WI38 (cell line): ENCODE data around the gene RIOK2.
"Not testable (repeated sequence)": the region's sequence is repeated elsewhere in the genome, so short reads cannot be mapped to it uniquely, and the experiment has no call there.

Experiments
- H3K4me3 ChIP-seq: 2 replicates; pipeline ENCODE4 v1.5.1; 2011; ENCODE audit warnings: low read depth, mild to moderate bottlenecking, control low read depth, low read length
- TF ChIP-seq, protein P1 (sequence below): IDR thresholded peaks from 2 replicates; pipeline ENCODE4 v1.5.1; 2012; ENCODE audit warnings: low read depth, mild to moderate bottlenecking, control low read depth, low read length

Gene RIOK2

DNA sequence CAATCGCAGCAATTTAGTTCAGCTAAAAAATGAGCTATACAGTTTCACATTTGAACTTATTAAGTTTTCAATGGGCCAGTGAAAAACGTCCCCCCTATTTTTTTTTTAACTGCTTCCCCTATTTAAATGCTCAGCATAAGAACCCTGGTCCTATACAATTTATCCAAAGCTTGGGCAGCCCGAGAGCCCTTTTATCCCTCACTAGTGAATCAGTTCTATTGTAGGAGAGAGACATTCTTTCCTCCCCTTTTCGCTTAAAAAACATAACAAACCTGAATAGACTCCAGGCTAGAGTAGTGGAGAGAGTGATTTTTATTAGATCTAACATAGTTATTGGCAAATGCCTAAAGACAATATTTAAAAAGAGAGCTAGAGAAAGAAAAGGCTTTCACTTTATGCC lies 42.0 kb downstream of the RIOK2 start:
- TF ChIP-seq, protein P1, sequence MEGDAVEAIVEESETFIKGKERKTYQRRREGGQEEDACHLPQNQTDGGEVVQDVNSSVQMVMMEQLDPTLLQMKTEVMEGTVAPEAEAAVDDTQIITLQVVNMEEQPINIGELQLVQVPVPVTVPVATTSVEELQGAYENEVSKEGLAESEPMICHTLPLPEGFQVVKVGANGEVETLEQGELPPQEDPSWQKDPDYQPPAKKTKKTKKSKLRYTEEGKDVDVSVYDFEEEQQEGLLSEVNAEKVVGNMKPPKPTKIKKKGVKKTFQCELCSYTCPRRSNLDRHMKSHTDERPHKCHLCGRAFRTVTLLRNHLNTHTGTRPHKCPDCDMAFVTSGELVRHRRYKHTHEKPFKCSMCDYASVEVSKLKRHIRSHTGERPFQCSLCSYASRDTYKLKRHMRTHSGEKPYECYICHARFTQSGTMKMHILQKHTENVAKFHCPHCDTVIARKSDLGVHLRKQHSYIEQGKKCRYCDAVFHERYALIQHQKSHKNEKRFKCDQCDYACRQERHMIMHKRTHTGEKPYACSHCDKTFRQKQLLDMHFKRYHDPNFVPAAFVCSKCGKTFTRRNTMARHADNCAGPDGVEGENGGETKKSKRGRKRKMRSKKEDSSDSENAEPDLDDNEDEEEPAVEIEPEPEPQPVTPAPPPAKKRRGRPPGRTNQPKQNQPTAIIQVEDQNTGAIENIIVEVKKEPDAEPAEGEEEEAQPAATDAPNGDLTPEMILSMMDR: no peak
- H3K4me3 ChIP-seq: no peak overlapping the region

DNA sequence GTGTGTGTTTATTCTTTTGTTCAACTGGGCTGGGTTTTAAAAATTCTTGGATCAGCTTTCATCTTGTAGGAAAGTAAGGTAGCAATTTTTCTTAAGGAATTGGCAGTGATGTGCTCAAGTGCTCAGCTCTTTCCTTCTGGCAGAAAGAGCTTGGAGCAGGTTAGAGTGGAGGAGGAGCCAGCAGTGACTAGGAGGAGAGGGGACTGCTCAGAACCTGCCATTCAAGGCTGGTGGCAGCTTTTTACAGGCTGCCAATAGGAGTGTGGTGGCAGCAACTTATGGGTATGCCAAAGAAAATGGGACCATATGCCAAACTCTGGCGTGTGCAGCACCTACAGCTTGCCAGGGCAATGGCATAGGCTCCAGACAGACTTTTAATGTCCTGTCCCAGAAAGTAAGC lies 42.8 kb downstream of the RIOK2 start:
- not testable (repeated sequence) for H3K4me3 ChIP-seq

DNA sequence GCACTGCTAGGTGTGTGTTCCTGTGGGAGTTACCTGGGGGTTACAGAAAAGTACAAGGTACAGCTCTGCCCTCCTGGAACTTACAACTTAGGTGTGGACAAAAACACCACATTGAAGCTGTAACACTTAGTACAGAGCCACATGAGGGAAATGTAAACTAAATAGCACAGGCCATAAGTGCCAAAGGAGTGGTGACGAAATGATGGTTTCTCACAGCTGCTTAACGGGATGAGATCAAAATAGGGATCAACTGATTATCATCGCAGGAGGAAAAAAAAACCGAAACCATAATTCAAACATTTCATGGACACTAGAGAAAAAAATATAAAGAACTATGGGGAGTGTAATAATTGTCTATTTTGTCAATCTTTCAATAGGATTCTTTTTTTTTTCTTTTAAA lies 46.6 kb downstream of the RIOK2 start:
- H3K4me3 ChIP-seq: no peak overlapping the region
- TF ChIP-seq, protein P1: no peak

DNA sequence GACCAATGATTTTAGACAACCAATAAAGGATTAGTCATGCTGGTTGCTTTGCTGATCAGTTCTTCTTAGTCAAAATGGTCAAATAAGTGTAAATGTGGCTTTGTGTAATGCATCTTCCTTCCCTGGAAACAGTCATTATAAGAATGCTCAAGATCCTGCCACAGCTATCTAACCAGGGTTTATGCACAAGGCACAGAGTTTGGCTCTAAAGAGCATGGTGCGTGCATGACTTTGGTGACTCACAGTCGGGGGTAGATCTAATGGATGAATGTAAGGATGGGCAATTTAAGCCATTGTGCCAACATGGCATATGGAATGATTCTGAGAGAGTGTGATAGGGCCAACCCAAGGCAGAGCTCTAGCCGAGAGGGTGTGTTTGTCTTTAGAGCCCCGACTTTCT lies 47.2 kb downstream of the RIOK2 start:
- TF ChIP-seq, protein P1: no peak

DNA sequence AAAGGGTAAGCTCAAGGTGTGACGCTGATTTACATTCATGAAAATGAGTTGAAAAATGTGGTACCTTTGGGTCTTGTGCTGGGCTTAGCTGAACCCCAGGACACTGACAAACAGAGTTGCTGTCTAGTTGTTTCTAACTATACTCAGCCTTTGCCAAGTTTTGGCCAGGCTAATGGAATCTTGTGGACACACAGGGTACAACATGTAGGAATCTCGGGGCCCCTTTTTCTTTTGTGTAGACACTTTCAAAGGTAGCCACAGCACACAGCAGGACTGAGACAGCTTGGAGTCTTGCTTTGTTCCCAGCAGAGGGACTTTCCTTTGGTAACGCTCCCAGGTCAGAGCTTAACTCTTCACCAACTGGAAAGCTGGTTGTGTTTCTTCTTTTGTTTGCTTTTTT lies 48.4 kb downstream of the RIOK2 start:
- TF ChIP-seq, protein P1: no peak
- H3K4me3 ChIP-seq: no peak overlapping the region

More for the DNA sequence above, 47.2 kb downstream of the RIOK2 start:
- no peak overlapping the region for H3K4me3 ChIP-seq

DNA sequence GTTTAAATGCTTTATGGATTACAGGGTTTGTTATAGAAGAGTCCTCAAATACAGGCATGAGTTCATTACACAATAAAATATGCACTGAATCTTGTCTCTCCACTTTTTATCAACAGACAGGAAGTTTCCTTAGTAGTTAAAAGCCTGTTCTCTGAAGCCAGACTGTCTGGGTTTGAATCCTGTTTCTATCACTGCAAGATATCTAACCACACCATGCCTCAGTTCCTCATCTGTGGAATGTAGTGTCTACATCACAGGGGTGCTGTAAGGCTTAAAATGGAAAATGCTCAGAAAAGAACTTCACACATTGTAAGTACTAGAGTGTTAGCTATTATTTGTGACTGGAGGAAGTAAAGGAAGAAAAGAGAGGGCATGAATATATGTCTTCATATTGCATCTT lies 49.9 kb downstream of the RIOK2 start:
- H3K4me3 ChIP-seq: no peak overlapping the region
- TF ChIP-seq, protein P1: no peak

DNA sequence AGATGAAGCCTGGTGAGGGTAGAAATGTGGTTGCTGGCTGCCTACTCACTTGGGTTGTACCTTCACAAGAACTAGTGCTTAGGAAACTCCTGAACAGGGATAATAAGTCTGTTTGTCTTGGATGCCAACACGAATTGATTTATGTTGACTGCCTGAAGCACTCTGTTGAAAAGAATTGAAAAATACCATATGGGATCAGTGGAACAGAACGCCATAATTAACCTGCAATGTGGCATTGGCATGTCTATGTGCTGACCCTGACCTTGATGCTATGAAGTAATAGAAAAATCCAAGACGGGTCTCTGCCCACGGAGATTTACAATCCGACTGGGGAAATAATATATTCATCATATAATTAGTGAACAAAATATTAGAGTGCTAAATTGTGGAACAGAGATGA lies 51.1 kb downstream of the RIOK2 start:
- H3K4me3 ChIP-seq: no peak overlapping the region
- TF ChIP-seq, protein P1: no peak

DNA sequence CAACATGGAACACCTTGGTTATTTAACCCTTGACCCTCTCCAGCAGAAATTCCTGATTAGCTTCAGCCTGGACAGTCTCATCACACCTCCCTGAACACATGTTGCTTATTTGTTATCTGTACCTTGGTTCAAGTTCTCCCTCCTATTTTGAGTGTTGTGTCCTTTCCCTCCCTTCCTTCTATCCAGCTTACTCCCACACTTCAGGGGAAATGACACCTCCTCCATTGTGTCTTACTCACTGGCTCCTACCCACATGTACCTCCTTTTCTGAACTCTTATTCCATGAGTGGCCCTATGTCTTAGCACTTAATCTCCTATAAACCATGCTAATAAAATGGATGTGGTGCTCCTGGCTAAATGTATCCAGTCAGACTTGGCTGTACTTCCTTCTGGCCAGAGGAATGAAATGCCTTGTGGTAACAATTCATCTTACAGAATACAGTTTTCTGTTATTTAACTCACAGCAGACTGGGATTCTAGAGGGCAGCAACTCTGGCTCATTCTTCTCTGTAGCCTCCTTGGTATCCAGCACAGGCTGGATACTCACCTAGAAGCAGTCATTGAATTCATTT lies 51.8 kb downstream of the RIOK2 start:
- TF ChIP-seq, protein P1: no peak
- no peak overlapping the region for H3K4me3 ChIP-seq
